GM19035 (cell line): ENCODE results near the gene GPS1.
A peak's percentile ranks its signal among the peaks of the same experiment; 100 is the strongest.
"Not testable (repeated sequence)": the region's sequence is repeated elsewhere in the genome, so short reads cannot be mapped to it uniquely, and the experiment has no call there.

ENCODE experiments used
- ATAC-seq: cut with Tn5 transposase; IDR thresholded peaks from one replicate; pipeline ENCODE4 v1.9.1; 2021; ENCODE audit not compliant: unreplicated experiment

Gene GPS1

DNA sequence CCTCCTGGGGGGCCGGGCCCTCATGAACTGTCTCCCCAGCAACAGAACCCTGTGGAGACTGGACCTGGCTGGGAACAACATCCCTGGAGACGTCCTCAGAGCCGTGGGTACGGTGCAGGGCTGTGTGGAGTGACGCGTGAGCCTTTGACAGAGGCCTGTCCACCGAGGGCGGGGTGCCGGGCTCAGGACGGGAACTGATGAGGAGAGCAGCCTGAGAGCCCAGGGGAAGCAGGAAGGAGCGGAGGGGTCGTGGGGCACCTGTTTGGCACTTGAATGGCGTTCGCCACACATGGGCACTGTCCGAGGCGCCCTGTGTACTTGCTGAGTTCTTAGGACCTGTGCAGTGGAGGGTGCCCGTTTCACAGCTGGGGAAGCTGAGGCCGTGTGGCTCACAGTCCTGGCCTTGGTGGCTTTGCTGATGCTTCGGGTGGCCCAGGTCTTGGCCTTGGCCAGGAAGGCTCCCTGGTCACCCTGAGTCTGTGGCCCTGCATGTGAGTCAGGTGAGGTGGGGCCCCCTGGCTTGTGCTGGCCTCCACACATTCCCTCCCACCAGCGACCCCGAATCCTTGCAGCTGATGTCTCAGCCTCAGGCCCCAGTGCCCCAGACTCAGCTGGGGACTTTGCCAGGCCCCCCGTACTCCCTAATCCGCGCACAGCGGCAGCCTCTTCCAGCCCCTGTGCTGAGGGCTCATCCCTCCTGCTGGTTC lies 26.1 kb upstream of the GPS1 start:
- ATAC-seq: no peak

DNA sequence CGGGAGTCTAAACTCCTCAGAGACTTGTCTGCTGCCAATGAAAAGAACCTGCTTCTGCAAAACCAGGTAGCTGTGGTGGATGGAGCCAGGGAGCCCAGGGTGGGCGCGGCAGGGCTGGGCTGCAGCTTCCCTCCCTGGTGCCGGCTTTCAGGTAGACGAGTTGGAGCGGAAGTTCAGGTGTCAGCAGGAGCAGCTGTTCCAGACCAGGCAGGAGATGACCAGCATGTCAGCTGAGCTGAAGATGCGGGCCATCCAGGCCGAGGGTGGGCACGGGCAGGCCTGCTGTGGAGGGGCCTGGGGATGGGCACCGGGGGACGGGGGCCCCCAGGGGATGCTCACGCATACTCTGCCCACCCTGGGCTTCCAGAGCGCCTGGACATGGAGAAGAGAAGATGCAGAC lies 23.5 kb upstream of the GPS1 start:
- ATAC-seq: no peak

DNA sequence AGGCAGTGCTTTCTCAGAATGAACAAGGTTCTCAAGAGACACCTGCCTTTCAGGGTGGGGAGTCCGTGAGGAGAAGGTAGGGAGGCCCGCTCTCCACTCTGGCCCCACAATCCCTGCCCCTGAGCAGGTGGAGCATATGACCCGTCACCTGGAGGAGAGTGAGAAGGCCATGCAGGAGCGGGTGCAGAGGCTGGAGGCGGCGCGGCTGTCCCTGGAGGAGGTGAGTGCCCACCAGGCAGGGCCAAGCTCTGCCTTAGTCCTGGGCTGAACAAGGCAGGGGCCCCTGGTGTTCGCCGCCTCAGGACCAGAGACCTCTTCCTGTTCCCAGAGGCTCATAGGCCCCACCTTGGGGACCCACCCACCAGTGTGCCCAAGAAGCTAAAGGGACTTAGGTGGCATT lies 22.7 kb upstream of the GPS1 start:
- no peak for ATAC-seq

DNA sequence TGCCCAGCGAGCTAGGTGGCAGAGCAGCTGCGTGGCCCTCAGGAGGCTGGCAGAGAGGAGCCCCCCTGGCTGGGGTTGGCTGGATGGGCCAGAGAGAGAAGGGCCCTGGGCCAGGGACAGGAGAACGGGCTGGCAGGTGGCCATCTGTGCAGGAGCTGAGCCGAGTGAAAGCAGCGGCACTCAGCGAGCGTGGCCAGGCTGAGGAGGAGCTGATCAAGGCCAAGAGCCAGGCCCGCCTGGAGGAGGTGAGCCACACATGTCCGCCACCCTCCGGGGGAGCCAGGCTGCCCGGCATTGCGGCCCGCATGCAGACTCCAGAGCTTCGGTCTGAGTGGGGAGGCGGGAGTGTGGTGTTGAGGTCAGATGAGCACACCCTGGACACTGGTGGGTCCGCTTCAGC lies 22.3 kb upstream of the GPS1 start:
- no peak for ATAC-seq

DNA sequence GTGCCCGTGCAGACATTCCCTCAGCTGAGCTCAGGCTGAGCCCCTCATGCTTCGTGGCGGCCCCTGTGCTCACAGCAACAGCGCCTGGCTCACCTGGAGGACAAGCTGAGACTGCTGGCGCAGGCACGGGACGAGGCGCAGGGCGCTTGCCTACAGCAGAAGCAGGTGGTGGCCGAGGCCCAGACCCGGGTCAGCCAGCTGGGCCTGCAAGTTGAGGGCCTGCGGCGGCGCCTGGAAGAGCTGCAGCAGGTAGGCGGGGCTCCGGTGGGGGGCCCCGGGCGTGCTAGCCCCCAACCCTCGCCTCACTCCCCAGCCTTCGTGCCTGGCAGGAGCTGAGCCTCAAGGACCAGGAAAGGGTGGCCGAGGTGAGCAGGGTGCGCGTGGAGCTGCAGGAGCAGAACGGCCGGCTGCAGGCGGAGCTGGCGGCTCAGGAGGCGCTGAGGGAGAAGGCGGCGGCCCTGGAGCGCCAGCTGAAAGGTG lies 21.7 kb upstream of the GPS1 start:
- ATAC-seq: no peak

DNA sequence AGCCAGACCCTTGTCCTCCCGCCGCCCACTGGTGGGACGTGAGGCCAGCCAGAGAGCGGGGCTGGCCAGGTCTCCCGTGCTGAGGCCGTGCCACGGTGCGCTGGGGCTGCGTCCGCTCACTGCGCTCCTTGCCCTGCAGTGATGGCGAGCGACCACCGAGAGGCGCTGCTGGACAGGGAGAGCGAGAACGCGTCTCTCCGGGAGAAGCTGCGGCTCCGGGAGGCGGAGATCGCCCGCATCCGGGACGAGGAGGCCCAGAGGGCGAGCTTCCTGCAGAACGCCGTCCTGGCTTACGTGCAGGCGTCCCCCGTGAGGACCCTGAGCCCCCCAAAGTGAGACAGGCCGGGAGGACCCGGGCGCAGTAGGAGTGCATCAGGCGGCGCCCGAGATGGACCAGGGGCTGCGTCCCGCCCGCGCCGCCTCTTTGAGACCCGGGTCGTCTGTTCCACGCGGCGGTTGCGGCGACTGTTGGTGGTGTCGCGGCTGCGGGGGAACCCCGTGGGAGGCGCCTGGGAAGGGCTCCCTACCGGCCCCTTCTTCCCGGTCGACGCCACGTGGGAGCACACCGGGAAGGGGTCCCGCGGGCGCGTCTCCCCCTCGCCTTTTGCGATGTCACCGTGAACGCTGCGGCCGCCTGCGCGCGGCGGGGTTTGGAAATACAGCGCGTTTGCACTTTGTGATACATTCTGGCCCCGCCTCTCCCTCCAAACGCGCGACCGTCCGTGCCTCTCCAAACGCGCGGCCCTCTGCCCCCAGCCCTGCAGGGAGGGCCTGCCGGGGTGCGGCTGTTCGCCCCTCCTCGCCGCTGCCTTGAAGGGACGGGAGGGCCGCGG lies 21.0 kb upstream of the GPS1 start:
- no peak for ATAC-seq

DNA sequence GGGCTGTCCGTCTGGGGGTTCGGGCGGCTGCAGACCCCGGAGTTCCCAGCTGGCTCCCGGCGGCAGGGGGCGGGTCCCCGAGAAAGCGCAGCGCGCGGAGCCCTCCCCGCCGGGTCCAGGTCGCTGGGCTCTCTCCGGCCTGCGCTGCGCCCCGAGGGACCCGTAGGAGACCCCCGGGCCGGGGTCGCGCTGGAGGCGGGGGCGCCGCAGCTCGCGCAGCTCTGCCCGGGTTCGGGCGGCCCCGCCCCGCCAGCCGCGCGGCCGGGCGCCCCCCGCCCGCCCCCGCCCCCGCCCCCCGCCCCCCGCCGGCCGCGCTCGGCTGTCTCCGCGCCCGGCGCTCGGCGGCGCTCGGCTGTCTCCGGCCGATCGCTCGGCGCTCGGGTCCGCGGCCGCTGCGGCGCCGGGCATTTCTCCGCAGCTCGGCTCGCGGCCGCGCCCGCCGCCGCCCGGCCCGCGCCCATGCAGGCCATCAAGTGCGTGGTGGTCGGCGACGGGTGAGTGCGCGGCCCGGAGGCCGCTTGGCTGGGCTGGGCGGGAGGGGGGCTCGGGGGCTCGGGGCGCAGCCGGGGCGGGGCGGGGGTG lies 20.3 kb upstream of the GPS1 start, which contains the start of gene RAC3:
Gene RAC3 (plus strand): TSS at position 376 of the 582 bp plus-strand sequence. CDS start 84 bp downstream, at position 460.
- ATAC-seq: no peak

DNA sequence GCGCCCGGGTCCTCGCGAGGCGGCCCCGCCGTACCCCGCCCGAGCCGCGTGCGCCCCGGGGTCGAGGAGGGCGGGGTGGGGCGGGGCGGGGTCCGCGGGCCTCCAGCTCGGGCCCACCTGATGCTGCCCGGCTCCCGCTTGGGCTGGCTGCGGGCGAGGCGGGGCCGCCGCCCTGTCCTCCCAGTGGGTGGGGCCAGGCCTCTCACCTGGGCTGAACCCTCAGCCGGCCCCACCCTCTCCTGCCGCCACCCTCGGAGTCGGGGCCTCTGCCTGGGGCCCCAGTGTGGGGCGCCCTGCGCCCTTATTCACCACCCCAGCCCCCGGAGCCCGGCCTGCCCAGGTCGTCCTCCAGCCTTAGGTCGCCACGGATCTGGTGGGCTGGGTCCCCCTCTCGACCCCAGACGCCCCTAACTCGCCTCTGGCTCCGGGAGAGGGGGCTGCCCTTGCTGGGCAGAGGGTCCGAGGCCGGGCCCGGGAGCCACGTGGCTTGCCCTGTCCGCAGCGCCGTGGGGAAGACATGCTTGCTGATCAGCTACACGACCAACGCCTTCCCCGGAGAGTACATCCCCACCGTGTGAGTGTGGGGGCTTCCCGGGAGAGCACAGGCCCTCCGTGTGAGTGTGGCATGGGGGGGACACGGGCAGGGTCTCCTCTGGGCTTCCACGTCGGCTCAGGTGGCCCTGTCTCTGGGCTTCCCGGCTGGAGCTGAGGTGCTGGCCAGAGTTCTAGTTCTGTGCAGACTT lies 19.6 kb upstream of the GPS1 start:
- ATAC-seq: no peak

DNA sequence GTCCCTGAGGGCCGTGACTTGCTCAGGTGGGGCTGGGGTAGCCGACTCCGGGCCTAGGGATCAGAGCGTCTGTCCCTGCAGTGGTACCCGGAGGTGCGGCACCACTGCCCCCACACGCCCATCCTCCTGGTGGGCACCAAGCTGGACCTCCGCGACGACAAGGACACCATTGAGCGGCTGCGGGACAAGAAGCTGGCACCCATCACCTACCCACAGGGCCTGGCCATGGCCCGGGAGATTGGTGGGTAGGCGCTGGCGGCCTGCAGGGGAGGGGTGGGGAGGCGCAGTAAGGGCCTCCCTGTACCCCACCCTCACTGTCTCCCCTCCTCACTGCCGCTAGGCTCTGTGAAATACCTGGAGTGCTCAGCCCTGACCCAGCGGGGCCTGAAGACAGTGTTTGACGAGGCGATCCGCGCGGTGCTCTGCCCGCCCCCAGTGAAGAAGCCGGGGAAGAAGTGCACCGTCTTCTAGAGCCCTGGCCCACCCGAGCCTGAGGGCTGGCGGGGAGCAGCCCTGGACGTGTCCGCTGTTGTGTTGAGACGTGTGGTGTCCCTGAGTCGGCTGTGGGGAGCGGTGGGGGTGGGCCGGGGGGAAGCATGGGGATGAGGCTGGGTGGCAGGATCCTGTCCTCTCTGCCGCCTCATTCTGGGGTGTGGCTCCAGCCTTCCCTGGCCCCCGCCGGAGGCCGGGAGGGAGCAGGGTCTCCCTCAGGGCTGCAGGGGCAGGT lies 18.2 kb upstream of the GPS1 start:
- ATAC-seq: no peak

DNA sequence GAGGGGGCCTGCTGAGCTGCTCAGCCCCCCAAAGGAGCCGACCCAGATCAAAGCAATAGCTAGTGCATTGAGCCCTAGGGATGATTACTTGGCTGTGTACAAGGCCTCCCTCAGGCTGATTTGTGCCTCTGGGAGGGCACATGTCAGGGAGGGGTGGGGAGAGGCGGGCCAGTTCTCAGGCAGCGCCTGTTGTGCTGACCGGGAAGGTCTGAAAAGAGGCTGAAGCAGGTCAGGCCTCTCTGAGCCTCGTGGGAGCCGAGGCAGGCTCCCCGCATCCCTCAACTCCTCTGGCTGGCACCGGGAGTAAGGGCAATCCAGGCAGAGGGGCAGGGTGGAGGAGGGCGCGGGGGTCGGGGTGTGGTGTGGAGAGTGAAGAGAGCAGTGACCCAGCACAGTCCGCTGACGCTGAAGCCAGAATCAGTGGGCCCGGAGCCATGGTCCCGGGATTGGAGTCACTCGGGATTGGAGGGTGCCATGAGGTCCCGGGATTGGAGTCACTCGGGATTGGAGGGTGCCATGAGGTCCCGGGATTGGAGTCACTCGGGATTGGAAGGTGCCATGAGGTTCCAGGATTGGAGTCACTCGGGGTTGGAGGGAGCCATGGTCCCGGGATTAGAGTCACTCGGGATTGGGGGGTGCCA lies 17.2 kb upstream of the GPS1 start:
- no peak for ATAC-seq

DNA sequence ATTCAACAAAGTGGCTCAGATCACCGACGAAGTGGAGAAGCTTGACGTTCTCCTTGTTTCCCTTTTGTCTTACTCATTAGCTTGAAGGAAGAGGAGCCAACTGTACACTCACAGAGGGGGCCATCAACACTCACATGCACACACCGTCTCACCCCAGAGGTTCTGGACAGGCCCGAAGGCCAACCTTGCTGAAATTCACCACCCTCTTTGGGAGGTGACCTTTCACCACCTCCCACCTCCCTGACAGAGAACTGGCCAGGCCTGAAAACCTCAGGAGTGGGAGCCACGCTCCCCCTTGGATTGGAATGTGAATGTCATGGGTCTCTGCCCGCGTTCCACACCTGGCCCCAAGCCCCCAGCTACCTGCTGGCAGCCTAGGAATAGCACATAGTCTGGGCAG lies 16.2 kb upstream of the GPS1 start:
- no peak for ATAC-seq

DNA sequence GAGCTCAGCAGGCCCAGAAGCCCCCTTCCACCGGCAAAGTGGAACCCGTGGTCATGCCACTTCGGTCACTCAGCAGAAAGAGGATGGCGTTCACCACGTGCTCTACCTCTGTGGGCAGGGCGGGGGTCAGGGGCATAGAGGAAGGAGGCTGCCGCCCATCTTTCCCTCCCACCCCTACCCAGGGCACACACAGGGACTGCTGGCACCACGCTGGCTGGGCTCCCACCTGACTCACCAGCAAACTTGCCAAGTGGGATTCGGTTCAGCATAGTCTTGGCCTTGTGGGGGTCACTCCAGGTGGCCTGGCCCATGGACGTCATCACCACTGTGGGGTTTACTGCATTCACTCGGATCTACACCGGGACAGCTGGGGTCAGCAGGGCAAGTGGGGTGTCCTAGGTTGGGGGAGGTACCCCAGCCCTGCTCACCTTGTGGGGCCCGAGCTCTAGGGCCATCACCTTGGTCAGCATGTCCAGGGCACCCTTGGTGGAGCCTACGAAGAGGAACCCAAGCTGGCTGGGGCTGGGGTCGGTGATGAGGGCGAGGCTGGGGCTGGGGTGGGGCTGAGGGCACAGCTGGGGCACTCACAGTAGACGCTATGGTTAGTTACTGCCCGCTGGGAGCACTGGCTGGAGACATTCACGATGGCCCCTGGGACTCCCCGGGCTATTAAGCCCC lies 15.6 kb upstream of the GPS1 start:
- ATAC-seq: no peak

DNA sequence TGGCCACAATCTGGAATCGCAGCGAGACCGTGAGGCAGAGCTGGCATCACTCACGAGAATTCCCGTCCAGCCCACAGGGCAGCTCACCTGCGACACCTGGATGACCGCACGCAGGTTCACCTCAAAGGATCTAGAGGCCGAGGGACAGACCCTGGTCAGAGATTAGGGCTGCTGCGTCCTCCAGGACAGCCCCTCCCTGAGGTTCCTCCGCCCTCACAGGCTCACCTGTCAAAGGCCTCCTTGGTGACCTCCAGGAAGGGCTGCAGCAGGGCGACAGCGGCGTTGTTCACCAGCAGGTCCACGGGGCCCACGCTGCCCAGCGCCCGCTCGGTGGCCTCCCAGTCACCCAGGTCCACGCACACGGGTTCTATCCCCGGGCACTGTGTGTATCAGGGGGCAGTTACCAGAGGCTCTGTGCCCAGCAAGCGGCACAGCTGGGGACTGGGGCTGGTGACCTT lies 15.0 kb upstream of the GPS1 start:
- ATAC-seq: peak; percentile 1

DNA sequence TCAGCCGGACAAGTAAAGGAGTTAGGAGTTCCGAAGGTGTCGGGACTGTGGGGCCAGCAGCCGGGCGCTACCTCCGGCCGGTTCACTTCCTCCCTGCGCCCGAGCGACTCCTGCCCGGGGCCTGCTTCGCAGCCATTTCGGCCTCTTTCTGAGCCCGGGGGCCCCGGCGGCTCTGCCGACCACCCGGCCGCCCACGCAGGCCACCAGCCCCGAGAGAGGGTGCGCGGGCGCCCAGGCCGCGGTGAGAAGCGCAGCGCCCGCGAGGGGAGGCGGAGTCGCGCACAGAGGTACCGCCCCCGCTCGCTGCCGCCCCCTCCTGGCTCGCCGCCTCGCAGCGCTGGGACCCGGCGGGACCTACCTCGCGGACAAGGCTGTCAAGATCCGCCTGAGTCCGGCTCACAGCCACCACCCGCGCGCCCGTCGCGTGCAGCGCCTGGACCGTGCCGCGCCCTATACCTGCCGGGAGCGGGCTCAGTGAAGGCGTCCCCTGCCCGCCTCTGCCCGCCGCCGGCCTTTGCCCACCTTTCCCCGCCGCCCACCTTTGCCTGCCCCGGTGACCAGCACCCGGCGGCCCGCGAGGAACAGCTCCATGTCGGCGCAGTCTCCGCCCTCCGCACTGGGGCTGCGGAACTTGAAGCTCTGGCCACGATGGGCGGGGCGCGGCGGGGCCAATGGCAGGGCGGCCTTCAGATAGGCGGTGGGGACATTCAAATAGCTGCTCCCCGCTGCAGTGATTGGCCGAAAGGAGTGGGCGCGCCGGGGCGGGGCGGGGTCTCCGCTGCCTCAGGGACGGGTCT lies 14.4 kb upstream of the GPS1 start, which contains the start of gene DCXR:
Gene DCXR (minus strand): TSS at position 606 of the 797 bp plus-strand sequence. CDS start 15 bp downstream, at position 591.
- ATAC-seq: peak; percentile 87

DNA sequence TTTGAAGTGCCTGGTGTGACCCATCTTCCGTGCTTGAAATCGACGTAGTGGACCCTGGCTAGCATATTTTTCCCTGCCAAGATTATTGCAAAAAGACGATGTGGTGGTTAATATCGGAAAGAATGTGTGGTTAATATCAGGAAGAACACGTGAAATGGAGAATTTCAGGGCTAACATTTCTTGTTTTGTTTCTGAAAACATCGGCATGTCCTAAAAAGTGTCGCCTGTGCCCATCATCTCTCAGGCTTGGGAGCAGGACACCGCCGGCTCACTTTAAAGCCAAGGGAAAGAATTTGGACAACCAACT lies 13.9 kb upstream of the GPS1 start:
- no peak for ATAC-seq

DNA sequence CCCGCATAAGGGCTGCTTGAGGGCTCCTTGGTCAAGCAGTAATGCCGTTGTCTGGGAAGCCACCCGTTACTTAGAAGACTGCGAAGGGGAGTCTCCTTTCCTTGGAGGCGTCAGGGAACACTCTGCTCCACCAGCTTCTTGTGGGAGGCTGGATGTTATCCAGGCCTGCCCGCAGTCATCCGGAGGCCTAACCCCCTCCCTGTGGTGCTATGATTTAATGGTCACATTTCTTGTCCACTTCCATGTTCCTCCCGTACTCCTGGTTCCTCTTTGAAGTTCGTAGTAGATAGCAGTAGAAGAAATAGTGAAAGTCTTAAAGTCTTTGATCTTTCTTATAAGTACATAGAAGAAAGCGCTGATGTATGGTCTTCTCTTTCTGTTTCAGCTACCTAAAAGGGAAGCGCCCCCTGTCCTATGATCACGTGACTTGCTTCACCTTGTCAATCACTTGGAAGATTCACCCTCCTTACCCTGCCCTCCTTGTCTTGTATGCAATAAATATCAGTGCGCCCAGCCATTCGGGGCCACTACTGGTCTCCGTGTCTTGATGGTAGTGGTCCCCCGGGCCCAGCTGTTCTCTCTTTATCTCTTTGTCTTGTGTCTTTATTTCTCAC lies 12.8 kb upstream of the GPS1 start:
- not testable (repeated sequence) for ATAC-seq

DNA sequence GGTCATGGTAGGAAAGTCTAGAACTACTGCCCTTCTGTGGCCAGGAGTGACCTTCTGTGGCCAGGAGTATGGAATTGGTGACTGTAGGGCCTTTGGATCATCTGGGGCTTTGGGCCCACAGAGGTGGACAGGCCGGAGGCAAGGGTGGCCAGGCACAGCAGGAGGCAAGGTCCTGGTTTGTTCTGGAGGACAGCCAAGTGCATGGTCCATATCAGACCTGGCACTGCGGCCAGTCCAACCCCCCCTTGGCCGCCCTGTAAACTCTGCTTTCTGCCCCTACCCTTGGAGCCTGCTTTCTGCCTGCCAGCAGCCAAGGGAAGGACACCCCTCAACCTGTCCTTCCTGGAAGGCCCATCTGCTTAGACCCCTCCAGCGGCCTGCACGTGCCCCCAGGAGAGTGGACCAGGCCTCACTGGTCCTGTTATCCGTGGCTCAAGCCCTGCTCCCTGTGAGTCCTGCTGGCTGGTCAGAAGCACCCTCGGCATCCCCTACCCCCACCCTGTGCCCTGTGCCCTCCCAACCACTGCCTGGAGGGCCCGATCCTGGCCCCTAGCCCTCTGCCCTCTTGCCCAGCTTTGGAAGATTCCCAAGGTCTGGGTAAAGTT lies 11.9 kb upstream of the GPS1 start:
- no peak for ATAC-seq
